Tibial artery (tissue), 4 donors: ENCODE measurements around the gene HGFAC.

Experiments
- DNase-seq, 2 donors: peaks; one replicate each; pipeline ENCODE4 v3.0.0-alpha.2; 2019
- H3K27ac ChIP-seq, 2 donors: fragments of 200-600 bp; sonication (generic) in 1 of 2; 1 replicate in 1 of 2; 2 replicates in 1 of 2; pipeline ENCODE4 v1.5.1; 2018 to 2019; ENCODE audit warnings: mild to moderate bottlenecking in 1 of 2
- H3K27me3 ChIP-seq, 2 donors: fragments of 200-600 bp; sonication (generic) in 1 of 2; one replicate each; pipeline versions ENCODE4 v1.5.1 to v1.6.0; 2016 to 2019
- H3K36me3 ChIP-seq, 3 donors: fragments of 200-600 bp; sonication (generic) in 2 of 3; one replicate each; pipeline ENCODE4 v1.5.1; 2016 to 2019; ENCODE audit warnings: mild to moderate bottlenecking in 2 of 3
- H3K4me1 ChIP-seq, 4 donors: fragments of 200-600 bp; sonication (generic) in 2 of 4; 1 replicate in 3 of 4; 2 replicates in 1 of 4; pipeline ENCODE4 v1.5.1; 2016 to 2019
- H3K4me3 ChIP-seq, 2 donors: fragments of 200-600 bp; sonication (generic) in 1 of 2; 1 replicate in 1 of 2; 2 replicates in 1 of 2; pipeline ENCODE4 v1.5.1; 2018 to 2019; ENCODE audit warnings: mild to moderate bottlenecking in 2 of 2
- H3K9me3 ChIP-seq, 3 donors: fragments of 200-600 bp; sonication (generic) in 1 of 3; one replicate each; pipeline ENCODE4 v1.5.1; 2016 to 2019
- intact Hi-C: fragments of 100-400 bp; cut with DNase I; formaldehyde crosslinking; loops from one replicate; pipeline ENCODE4 v1.15.0; 2023; ENCODE audit warnings: low total_unique reads
- TF ChIP-seq, protein P1 (sequence below), 2 experiments: fragments of 200-600 bp in 1 of 2; fragments of 450-650 bp in 1 of 2; IDR thresholded peaks; one replicate each; pipeline ENCODE4 v1.5.1; 2017 to 2019; ENCODE audit warnings: antibody characterized with exemption in 2 of 2, mild to moderate bottlenecking in 1 of 2, moderate library complexity in 1 of 2

HGFAC gene

DNA sequence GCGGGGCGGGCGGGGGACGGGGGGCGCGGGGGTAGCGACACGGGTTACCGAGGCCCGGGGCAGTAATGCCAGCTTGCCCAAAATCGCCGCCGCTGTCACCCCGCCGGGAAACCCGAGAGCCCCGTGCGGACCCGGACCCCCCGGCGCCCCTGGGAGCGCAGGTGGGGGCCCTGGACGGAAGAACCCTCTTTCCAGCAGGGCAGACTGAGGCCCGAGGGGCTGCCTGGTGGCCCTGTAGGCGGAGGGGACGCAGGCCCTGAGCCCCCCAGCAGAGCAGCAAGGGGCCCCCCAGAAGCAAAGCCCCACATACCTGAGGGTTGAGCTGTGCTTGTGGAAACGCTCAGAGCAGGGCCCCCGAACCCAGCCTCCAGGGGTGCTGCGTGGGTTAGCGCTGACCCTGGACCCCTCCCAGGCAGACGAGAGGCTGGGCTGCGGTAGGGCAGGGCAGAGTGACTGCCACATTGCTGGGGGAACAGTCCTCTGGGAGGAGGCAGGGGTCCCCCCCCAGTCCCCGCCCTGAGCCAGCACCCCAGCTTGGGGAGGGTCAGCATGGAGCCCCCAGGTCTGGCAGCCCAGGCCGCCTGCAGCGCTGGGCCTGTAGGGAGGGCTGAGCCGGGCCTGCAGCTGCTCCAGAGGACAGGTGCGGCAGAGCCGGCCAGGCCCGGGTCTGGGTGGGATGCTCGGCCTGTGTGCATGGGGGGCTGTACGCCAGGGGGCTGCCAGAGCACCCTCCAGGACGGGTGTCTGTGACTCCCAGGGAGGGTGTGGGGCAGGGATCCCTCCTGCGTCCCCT lies 22.0 kb downstream of the HGFAC start:
- Histone ChIP-seq H3K27ac (peak overlapping the region; percentile 55 to 75), H3K27me3 (no peaks in the 10 kb centered on the region), H3K9me3 (no peaks in the 10 kb centered on the region), H3K36me3 (no peaks in the 10 kb centered on the region), H3K4me3 (peak overlapping the region; percentile 56 to 62), H3K4me1 (peaks cover 0 to 39% (median 31%) of the 10 kb centered on the region in 4 donors)
- TF ChIP-seq, protein P1, sequence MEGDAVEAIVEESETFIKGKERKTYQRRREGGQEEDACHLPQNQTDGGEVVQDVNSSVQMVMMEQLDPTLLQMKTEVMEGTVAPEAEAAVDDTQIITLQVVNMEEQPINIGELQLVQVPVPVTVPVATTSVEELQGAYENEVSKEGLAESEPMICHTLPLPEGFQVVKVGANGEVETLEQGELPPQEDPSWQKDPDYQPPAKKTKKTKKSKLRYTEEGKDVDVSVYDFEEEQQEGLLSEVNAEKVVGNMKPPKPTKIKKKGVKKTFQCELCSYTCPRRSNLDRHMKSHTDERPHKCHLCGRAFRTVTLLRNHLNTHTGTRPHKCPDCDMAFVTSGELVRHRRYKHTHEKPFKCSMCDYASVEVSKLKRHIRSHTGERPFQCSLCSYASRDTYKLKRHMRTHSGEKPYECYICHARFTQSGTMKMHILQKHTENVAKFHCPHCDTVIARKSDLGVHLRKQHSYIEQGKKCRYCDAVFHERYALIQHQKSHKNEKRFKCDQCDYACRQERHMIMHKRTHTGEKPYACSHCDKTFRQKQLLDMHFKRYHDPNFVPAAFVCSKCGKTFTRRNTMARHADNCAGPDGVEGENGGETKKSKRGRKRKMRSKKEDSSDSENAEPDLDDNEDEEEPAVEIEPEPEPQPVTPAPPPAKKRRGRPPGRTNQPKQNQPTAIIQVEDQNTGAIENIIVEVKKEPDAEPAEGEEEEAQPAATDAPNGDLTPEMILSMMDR (IDR thresholded peaks at IDR 0.05): no peak
- intact Hi-C loops: no loop called here
- DNase-seq: no peak

DNA sequence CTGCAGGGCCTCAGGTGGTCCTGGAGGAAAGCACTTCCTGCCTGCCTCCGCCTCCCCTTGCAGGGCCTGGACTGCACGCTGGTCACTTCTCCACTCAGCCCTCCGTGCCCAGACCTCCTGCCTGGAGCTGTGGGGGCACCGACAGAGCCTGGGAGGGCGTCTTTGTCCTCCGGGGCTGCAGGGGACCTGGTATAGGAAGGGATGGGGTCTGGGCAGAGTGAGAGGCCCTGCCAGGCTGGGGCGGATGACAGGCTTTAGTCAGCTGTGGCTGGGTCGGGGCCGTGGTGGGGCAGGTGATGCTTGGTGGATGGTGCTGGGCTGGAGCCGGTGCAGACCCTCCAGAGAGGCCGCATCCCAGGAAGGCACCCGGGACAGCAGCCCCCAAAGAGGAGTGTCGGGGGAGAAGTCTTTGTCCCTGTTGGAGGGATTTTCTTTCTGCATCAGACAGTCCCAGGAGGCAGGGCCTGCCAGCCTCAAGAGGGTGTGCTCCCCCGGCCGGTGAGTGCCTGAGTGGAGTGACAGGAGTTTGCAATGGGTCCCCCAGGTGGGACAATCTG lies 22.7 kb downstream of the HGFAC start:
- TF ChIP-seq, protein P1 (IDR thresholded peaks at IDR 0.05): no peak
- no peaks in the 10 kb centered on the region for H3K36me3 ChIP-seq
- H3K9me3 ChIP-seq: no peaks in the 10 kb centered on the region
- peak overlapping the region in 1 of 2 donors; percentile 75 for H3K27ac ChIP-seq
- intact Hi-C loops: no loop called here
- H3K27me3 ChIP-seq: no peaks in the 10 kb centered on the region
- H3K4me1 ChIP-seq: peaks cover 0 to 39% (median 31%) of the 10 kb centered on the region in 4 donors
- H3K4me3 ChIP-seq: peak overlapping the region in 1 of 2 donors; percentile 56
- no peak for DNase-seq

DNA sequence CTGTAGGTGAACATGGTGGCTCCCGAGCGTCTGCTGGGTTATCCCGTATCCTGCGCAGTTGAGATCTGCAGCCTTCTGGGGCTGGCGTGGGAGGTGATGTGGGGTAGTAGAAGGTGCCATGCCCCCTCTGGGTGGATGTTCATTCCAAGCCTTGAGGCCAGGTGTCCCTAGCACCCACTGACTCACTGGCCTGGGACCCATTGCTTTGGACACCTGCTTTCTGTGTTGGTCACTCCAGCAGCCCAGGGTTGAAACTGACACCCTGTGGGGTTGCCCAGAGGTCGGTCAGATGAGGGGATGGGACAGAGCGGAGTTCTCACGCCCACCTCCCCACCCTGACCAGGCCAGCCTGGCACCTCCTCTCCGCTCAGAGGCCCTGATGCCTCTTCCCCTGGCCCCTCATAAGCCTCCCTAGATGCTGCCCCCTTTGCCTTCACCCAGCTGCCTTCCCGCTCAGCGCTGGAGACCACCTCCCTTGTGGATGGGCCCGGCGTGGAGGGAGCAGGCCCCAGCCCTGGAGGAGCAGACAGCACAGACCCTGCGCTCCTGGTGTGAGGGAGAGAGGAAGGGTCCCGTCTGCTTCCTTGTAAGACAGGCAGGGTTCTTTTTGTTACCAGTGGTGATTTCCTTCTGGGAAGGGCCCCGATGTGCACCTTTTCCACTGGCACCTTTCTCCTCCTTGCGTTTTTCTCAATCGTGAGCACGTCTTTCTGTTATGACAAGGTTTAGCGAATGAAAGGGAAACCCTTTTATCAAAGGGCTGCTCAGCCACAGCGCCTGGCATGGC lies 23.3 kb downstream of the HGFAC start:
- Histone ChIP-seq H3K27me3 (no peaks in the 10 kb centered on the region), H3K36me3 (no peaks in the 10 kb centered on the region), H3K27ac (no peak overlapping the region), H3K9me3 (no peaks in the 10 kb centered on the region), H3K4me1 (peaks cover 0 to 39% (median 31%) of the 10 kb centered on the region in 4 donors), H3K4me3 (no peak overlapping the region)
- TF ChIP-seq, protein P1 (IDR thresholded peaks at IDR 0.05): no peak
- DNase-seq: no peak
- intact Hi-C loops: no loop called here

DNA sequence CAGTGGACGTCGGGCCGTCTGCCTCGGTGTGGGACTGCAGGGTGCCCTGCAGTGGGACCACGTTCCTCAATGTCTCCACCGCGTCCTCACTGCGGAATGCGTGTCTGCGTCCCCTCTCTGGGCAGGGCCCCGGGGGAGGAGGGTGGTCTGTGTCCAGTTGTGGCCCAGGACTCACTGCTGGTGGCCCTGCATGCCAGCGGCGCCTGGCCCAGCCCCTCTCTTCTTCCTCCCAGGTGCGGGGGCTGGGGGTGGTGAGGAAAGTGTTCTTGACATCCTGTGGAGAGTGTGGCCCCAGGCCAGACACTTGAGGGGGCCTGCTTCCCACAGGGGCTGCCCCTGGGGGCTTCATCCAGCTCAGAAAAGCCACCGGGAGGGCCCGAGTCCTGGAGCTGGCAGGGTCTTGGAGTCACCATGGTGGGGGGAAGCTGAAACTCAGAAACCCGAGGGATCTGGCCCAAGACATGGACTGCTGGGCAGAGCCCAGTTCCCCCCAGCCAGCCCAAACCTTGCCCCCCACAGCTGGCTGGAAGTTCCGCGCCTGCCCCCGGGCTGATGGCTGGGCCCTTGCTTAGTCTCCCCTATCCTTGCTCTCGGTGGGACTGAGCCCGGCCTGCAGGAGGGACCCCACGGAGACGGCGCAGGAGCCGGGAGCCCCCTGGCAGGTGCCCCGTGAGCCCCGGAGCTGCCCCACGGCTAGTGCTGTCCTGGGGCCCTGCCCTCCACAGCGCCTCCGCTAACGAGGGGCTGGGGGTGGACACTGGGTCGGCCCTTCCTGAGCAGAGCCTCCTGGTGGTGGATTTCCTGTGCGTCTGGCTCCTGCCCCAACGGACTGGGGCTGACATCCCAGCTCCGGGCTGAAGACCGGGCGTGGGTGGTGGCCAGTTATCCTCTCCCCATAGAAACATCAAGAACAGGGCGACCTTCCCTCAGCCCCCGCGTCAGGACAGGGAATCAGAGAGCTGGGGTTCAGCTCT lies 24.2 kb downstream of the HGFAC start:
- peaks cover 0 to 37% (median 31%) of the 10 kb centered on the region in 4 donors for H3K4me1 ChIP-seq
- TF ChIP-seq, protein P1 (IDR thresholded peaks at IDR 0.05): no peak
- DNase-seq: no peak
- H3K36me3 ChIP-seq: no peaks in the 10 kb centered on the region
- no peak overlapping the region for H3K27ac ChIP-seq
- H3K4me3 ChIP-seq: no peak overlapping the region
- H3K9me3 ChIP-seq: no peaks in the 10 kb centered on the region
- no peaks in the 10 kb centered on the region for H3K27me3 ChIP-seq
- intact Hi-C loops: no loop called here
